Natural killer cell (primary cell): ENCODE results near the gene LCN12. TPM values are rescaled to one million over a fixed set of nuclear protein-coding genes. Genes with fewer than 3 reads are reported as not detected.

Experiments
- ATAC-seq, 3 donors: fragments of 150-1000 bp in 2 of 3; fragments of 200-7000 bp in 1 of 3; cut with Tn5 transposase; 1 replicate in 1 of 3; 2 replicates in 2 of 3; pipeline ENCODE4 v1.10.0; 2021; ENCODE audit warnings: mild to moderate bottlenecking in 2 of 3, moderate library complexity in 2 of 3
- DNase-seq, 2 donors: peaks; one replicate each; pipeline versions ENCODE4 v3.0.0 to v3.0.0-alpha.2; 2013 to 2021; ENCODE audit warnings: mixed read lengths in 1 of 2
- H3K27ac ChIP-seq: one replicate; pipeline ENCODE4 v1.5.1; 2013; ENCODE audit warnings: mild to moderate bottlenecking, low read length
- H3K27me3 ChIP-seq: one replicate; pipeline ENCODE4 v1.6.1; 2013; ENCODE audit warnings: low read length; ENCODE audit not compliant: control insufficient read depth, insufficient read depth
- H3K36me3 ChIP-seq: one replicate; pipeline ENCODE4 v1.6.1; 2013; ENCODE audit warnings: low read length; ENCODE audit not compliant: control insufficient read depth, insufficient read depth
- H3K4me1 ChIP-seq: one replicate; pipeline ENCODE4 v1.6.1; 2013; ENCODE audit warnings: low read length; ENCODE audit not compliant: control insufficient read depth, insufficient read depth
- H3K4me3 ChIP-seq: one replicate; pipeline ENCODE4 v1.5.1; 2013; ENCODE audit warnings: low read length
- H3K9me3 ChIP-seq: one replicate; pipeline ENCODE4 v1.6.1; 2013; ENCODE audit warnings: low read length; ENCODE audit not compliant: control insufficient read depth, insufficient read depth
- H3K27ac Mint-ChIP-seq, 2 donors: one replicate each; pipeline ENCODE4 v1.8.0; 2022; ENCODE audit warnings: mild to moderate bottlenecking in 2 of 2, mixed read lengths in 2 of 2, moderate library complexity in 1 of 2
- H3K27me3 Mint-ChIP-seq, 2 donors: one replicate each; pipeline ENCODE4 v1.8.0; 2022; ENCODE audit warnings: low read depth in 2 of 2, mixed read lengths in 2 of 2
- H3K36me3 Mint-ChIP-seq: one replicate; pipeline ENCODE4 v1.8.0; 2022; ENCODE audit warnings: mixed read lengths
- H3K4me1 Mint-ChIP-seq, 2 donors: one replicate each; pipeline ENCODE4 v1.8.0; 2022; ENCODE audit warnings: mixed read lengths in 2 of 2
- H3K4me3 Mint-ChIP-seq: one replicate; pipeline ENCODE4 v1.8.0; 2022; ENCODE audit warnings: mild to moderate bottlenecking, moderate library complexity, mixed read lengths
- H3K9me3 Mint-ChIP-seq, 2 donors: one replicate each; pipeline ENCODE4 v1.8.0; 2022; ENCODE audit warnings: mixed read lengths in 2 of 2
- WGBS: methylation state at CpG from one replicate; pipeline ENCODE4 v1.1.7; 2013; ENCODE audit warnings: missing lambda C conversion rate; ENCODE audit not compliant: insufficient coverage; 5-methylcytosine and 5-hydroxymethylcytosine counted together
- intact Hi-C: fragments of 100-400 bp; cut with micrococcal nuclease; formaldehyde crosslinking; loops from one replicate; pipeline ENCODE4 v1.14.2; 2022
- total RNA-seq, 4 donors: library from RNA; stranded (reverse); fragments of 120-200 nt in 1 of 4; gene quantifications; one replicate each; pipeline versions ENCODE4 v1.2.3 to v1.2.4, GENCODE V29; 2013 to 2022
- TF ChIP-seq, protein P1 (sequence below): fragments of 200-600 bp; IDR thresholded peaks from one replicate; pipeline ENCODE4 v1.8.0; 2022; ENCODE audit warnings: antibody characterized with exemption

LCN12 gene
- total RNA-seq, 3 donors from 2014 or later (not counting 1 experiment from before 2014, with no cell fraction given): 9.2 to 11.3 (median 9.8) TPM

DNA sequence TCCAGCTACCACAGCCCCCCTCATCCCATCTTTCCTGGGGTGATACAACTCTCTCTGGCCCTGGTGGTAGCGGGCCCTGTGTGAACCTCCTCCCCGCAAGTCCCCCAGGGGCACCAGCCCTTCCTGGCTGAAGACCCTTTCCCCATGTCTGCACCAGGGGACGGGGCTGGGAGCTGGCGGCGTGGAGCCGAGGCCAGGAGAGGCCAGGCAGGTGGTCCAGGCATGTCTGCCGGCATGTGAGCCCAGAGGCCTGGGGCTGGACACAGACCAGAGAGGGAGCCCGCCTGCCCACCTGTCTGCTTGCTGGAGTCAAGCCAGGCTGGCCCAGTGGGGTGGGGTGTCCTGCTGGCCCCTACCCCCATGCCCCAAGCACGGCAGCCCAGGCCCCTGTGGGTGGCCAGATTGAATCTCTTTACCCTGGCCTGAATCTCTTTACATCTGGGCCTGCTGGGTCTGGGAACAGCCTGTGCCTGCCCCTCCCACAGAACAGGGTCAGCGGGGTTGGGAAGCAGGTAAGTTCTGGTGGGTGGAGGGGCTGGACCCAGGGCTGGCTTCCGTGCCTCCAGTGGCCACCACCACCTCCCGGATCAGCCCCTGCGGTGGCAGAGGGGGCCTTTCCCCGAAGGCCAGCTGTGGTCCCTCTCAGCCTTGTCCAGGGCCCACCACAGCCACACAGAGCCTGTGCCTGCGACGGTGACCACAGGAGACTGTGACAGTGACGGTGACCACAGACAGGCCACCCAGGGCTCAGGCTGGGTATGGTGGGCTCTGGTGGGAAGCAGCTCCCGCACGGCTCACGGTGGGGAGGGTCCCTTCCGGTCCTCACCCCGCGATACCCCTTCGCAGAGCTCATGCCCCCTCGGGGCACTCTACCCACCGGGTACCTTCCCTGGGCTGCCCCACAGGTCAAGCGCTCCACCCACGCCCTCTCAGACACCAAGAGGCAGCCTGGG lies 7.1 kb downstream of the LCN12 start:
- intact Hi-C loops: no loop called here
- Histone ChIP-seq H3K4me3 (no peak overlapping the region), H3K4me1 (peaks cover 73% of the 10 kb centered on the region), H3K36me3 (no peaks in the 10 kb centered on the region), H3K9me3 (no peaks in the 10 kb centered on the region), H3K27ac (peak overlapping the region; percentile 90), H3K27me3 (no peaks in the 10 kb centered on the region)
- peaks cover 22 to 81% of the 10 kb centered on the region in 2 donors for H3K4me1 Mint-ChIP-seq
- ATAC-seq: peak in 1 of 3 donors; percentile 19
- no peaks in the 10 kb centered on the region for H3K27me3 Mint-ChIP-seq
- peaks cover 4 to 5% of the 10 kb centered on the region in 2 donors for H3K9me3 Mint-ChIP-seq
- 53% methylated on average over 28 of the region's 28 CpGs for WGBS
- H3K27ac Mint-ChIP-seq: peak overlapping the region; percentile 85 to 87
- H3K36me3 Mint-ChIP-seq: no peaks in the 10 kb centered on the region
- TF ChIP-seq, protein P1, sequence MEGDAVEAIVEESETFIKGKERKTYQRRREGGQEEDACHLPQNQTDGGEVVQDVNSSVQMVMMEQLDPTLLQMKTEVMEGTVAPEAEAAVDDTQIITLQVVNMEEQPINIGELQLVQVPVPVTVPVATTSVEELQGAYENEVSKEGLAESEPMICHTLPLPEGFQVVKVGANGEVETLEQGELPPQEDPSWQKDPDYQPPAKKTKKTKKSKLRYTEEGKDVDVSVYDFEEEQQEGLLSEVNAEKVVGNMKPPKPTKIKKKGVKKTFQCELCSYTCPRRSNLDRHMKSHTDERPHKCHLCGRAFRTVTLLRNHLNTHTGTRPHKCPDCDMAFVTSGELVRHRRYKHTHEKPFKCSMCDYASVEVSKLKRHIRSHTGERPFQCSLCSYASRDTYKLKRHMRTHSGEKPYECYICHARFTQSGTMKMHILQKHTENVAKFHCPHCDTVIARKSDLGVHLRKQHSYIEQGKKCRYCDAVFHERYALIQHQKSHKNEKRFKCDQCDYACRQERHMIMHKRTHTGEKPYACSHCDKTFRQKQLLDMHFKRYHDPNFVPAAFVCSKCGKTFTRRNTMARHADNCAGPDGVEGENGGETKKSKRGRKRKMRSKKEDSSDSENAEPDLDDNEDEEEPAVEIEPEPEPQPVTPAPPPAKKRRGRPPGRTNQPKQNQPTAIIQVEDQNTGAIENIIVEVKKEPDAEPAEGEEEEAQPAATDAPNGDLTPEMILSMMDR: no peak
- peak overlapping the region; percentile 9 for H3K4me3 Mint-ChIP-seq
- DNase-seq: no peak

DNA sequence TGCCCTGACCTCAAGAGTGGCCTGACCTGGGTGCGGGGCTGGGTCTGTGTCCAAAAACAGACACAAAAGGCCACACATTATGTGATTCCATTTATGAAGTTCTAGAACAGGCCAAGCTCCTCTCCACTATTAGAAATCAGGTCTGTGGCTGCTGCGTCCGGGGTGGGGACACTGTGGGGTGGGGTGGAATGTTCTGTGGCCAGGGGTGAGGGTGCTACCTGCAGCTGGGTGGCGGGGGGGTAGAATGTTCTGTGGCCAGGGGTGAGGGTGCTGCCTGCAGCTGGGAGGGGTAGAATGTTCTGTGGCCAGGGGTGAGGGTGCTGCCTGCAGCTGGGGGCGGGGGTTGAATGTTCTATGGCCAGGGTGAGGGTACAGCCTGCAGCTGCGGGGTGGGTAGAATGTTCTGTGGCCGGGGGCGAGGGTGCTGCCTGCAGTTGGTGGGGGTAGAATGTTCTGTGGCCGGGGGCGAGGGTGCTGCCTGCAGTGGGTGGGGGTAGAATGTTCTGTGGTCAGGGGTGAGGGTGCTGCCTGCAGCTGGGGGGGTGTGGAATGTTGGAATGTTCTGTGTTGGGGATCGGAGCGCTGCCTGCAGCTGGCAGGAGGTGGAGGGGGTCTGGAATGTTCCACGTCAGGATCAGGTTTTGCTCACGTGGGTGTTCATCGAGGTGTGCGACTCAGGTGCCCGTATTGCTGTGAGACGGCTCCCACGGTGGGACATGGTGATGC lies 8.3 kb downstream of the LCN12 start:
- no peaks in the 10 kb centered on the region for H3K9me3 ChIP-seq
- H3K27me3 ChIP-seq: no peaks in the 10 kb centered on the region
- H3K4me1 ChIP-seq: peaks cover 83% of the 10 kb centered on the region
- H3K4me3 ChIP-seq: no peak overlapping the region
- Mint-ChIP-seq H3K36me3 (no peaks in the 10 kb centered on the region), H3K9me3 (peaks cover 4 to 5% of the 10 kb centered on the region in 2 donors), H3K27ac (peak overlapping the region; percentile 85 to 87), H3K27me3 (no peaks in the 10 kb centered on the region), H3K4me1 (peaks cover 29 to 79% of the 10 kb centered on the region in 2 donors), H3K4me3 (peak overlapping the region; percentile 79)
- peak overlapping the region; percentile 90 for H3K27ac ChIP-seq
- ATAC-seq: peak; percentile 60 to 84 (median 61)
- TF ChIP-seq, protein P1: no peak
- H3K36me3 ChIP-seq: no peaks in the 10 kb centered on the region
- 32% methylated on average over 18 of the region's 19 CpGs for WGBS
- DNase-seq: peak in 1 of 2 donors; percentile 57
- intact Hi-C loops: loop anchor here (1.0 kb wide), 1 partner anchor 40 kb away; no protein-coding TSS in a partner anchor

DNA sequence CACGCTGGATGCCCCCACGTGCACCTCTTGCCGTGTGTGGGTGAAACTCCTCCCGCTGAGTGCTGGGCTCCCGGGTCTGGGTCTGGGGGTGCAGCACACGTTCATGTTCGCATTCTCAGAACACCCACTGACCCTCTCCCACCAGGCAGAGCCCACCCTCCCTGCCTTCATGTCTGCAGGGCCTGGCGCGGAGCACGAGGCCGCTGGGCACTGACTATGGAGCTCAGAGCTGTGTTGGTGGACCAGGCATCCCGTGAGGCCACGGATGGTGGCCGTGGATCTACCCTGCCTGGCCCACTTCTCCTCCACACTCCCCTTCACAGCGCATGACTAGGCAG lies 8.8 kb downstream of the LCN12 start:
- 74% methylated on average over 15 of the region's 15 CpGs for WGBS
- ATAC-seq (peak in 1 of 3 donors; percentile 18), DNase-seq (no peak)
- H3K27ac Mint-ChIP-seq: peak overlapping the region; percentile 85 to 87
- peaks cover 4 to 5% of the 10 kb centered on the region in 2 donors for H3K9me3 Mint-ChIP-seq
- H3K36me3 Mint-ChIP-seq: no peaks in the 10 kb centered on the region
- H3K9me3 ChIP-seq: no peaks in the 10 kb centered on the region
- H3K4me1 Mint-ChIP-seq: peaks cover 33 to 81% of the 10 kb centered on the region in 2 donors
- H3K4me1 ChIP-seq: peaks cover 84% of the 10 kb centered on the region
- no peak overlapping the region for H3K4me3 ChIP-seq
- H3K27ac ChIP-seq: peak overlapping the region; percentile 8
- no peaks in the 10 kb centered on the region for H3K27me3 Mint-ChIP-seq
- H3K36me3 ChIP-seq: no peaks in the 10 kb centered on the region
- TF ChIP-seq, protein P1: no peak
- H3K4me3 Mint-ChIP-seq: peak overlapping the region; percentile 79
- intact Hi-C loops: loop anchor here (1.0 kb wide), 1 partner anchor 39 kb away; no protein-coding TSS in a partner anchor
- H3K27me3 ChIP-seq: no peaks in the 10 kb centered on the region
